ENCODE results near the gene GPR162.

Gene GPR162

DNA sequence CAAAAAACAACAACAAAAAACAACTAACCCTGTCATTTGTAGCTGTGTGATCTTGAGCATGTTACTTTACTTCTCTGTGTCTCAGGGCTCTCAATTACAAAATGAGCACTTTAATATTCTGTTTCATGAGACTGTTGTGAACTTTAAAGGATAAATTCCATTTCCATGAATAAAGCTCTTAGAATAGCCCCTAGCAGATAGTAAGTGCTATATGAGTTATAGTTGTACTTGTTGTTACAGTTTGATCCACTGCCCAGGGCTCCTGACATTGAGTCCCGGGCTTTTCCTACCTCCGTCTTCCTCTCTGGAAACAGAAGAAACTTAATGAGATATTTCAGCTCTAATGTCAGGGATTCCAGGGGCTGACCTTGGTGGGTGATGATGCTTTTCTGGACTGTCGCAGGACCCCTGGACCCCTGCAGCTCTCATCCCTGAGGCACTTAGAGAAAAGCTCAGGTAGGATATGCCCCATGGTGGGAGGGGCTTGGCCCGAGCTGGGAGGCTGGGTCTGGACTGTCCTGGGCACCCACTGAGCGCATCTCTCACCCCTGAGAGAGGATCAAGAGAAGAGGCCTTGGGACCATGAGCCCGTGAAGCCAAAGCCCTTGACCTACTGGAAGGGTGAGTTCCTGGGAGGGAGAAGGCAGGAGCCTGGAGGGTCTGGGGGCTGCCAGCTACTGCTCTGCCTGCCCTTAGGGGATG, 11.7 kb downstream of the GPR162 start:
- in situ Hi-C loops (cut with MboI; ENCODE audit: low sequenced_read_pairs): no loop called here

DNA sequence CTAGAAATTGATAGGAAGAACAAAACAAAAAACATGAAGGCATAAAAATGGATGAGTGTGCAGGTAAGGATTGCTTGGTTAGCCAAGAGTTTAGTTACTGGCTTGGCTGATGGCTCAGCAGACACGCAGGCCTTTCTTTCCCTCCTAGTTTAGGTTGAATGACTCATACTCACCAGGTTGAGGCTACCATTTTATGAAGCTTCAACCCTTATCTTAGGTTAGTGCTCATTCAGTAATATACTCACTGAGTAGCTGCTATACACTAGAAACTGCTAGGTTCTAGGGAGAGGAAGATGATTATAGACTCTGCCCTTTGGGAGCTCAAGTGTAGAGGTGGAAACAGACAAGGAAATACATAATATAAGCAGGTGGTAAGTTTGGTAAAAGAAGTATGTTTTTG, 12.6 kb downstream of the GPR162 start:
- in situ Hi-C loops (cut with MboI; ENCODE audit: low sequenced_read_pairs): no loop called here

DNA sequence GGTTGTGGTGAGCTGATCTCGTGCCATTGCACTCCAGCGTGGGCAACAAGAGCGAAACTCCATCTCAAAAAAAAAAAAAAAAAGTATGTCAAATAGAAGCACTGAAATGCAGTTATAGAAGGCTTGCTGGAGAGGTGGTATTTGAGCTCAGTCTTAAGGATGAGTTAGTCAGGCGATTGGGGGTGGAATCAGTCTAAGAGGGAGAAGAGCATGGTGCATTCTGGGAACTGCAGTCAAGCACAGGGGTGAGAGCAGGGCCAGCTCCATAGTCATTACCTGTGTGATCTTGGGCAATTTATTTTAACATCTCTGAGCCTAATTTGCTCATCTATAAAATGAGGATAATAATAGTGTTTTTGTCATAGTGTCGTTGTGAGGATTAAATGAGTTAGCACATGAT, 13.3 kb downstream of the GPR162 start:
- in situ Hi-C loops (cut with MboI; ENCODE audit: low sequenced_read_pairs): no loop called here

- in situ Hi-C loops (cut with MboI; ENCODE audit: low sequenced_read_pairs): no loop called here
Observed at GRCh38 chr12:6836851-6837250, 15.2 kb downstream of the GPR162 start.

DNA sequence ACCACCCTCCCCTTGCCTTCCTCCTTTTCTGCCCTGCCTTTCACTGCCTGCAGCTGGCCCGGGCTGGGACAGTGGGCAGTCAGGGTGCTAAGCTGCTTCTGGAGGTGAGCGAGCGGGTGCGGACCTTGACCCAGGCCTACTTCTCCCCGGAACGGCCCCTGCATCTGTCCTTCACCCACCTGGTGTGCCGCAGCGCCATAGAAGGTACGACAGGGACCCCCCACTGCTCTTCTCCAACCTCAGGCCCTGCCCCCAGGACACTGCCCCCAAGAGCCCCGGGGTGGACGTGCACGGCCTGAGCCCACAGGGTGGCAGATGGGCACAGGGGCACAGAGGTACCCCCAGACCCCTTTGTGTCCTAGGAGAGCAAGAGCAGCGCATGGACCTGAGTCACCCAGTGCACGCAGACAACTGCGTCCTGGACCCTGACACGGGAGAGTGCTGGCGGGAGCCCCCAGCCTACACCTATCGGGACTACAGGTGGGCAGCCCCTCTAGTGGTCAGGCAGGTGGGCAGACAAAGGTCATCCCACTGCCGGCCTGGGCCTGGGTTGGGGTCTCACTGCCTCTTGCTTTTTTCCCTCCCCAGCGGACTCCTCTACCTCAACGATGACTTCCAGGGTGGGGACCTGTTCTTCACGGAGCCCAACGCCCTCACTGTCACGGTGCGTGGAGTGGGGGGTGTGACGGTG, 15.9 kb downstream of the GPR162 start:
- in situ Hi-C loops (cut with MboI; ENCODE audit: low sequenced_read_pairs): no loop called here

- in situ Hi-C loops (cut with MboI; ENCODE audit: low sequenced_read_pairs): no loop called here
Observed at GRCh38 chr12:6838854-6839253, 17.2 kb downstream of the GPR162 start.

DNA sequence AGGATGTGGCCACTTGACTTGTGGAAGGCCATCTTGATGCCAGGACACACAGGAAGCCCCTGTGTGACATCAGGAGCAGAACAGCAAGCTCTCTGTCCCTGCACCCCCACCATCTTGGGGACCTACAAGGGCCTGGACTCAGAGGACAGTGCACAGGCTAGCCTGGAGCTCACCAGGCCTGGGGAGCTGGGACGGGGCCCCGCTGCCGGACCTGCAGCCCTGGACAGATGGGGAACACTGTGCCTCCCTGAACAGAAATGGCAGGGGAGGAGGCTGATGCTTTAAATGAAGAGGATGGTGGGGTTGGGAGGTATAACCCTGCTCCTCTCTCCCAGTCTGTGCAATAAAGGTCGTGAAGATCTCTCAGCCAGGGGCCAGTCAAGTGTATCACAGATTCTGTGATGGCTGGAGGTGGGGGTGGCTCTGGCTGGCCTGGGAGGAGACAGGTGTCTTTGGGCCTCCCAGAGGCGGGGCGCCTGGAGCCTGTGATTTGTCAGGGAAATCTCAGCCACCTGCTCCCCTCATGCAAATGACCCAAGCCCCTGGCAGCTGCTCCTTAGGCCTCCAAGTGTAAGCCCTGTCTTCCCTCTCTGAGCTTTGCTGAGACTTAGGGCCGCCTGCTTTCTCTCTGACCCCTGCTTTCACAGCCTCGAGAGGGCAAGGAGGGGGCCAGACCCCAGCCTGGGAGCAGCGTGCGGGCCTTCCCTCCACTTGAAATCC, 18.0 kb downstream of the GPR162 start:
- in situ Hi-C loops (cut with MboI; ENCODE audit: low sequenced_read_pairs): no loop called here

DNA sequence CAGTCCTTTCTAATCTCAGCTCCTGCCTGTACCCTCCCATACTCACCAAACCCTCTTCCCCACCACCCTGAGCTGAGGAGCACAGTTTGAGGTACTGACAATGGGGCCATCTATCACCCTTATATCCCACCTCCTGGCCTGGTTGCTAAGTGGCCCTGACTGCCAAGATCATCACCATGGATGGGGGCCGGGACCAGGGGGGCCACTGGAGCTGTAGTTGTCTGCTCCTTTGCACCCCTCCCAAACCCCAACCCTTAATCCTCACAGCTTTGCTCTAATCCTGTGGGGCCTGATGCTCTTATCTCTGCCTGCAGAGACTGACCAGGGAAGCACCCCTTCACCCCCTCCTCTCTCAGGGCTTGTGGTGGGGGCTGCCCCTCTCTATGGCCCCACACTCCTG, 18.7 kb downstream of the GPR162 start:
- in situ Hi-C loops (cut with MboI; ENCODE audit: low sequenced_read_pairs): no loop called here

- in situ Hi-C loops (cut with MboI; ENCODE audit: low sequenced_read_pairs): no loop called here
Observed at GRCh38 chr12:6840761-6841515, 19.3 kb downstream of the GPR162 start, which contains the start of gene GNB3. Gene GNB3 (plus strand): TSS chr12:6840925. CDS start chr12:6841288, 363 bp downstream.

- in situ Hi-C loops (cut with MboI; ENCODE audit: low sequenced_read_pairs): no loop called here
Observed at GRCh38 chr12:6842075-6842474, 20.5 kb downstream of the GPR162 start.

DNA sequence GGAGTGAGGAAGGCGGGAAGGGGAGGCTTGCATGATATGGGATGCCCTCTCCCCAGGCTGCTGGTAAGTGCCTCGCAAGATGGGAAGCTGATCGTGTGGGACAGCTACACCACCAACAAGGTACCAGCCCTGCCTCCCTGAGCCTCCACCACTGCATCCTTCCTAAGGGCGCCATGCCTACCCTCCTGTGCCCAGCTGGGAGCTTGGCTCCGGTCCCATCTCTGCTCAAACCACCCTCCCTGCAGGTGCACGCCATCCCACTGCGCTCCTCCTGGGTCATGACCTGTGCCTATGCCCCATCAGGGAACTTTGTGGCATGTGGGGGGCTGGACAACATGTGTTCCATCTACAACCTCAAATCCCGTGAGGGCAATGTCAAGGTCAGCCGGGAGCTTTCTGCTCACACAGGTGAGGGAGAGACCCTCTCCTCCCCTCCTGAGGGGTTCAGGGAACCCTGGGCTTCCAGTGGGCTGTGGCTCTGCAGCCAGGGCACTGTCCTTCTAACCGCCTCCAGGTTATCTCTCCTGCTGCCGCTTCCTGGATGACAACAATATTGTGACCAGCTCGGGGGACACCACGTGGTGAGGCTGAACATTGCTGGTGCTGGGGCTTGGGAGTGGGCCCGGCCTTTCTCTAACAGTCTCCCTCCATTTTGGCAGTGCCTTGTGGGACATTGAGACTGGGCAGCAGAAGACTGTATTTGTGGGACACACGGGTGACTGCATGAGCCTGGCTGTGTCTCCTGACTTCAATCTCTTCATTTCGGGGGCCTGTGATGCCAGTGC, 21.7 kb downstream of the GPR162 start:
- in situ Hi-C loops (cut with MboI; ENCODE audit: low sequenced_read_pairs): no loop called here

DNA sequence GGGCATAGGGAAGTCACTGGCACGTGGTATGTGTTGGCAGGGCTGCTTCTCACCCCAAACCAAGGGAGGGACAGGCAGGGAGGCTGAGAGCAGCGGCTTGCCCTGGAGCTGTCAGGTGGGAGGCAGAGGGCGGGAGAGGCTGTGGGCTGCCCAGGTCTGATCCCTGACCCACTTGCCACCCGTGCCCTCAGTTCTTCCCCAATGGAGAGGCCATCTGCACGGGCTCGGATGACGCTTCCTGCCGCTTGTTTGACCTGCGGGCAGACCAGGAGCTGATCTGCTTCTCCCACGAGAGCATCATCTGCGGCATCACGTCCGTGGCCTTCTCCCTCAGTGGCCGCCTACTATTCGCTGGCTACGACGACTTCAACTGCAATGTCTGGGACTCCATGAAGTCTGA, 23.8 kb downstream of the GPR162 start:
- in situ Hi-C loops (cut with MboI; ENCODE audit: low sequenced_read_pairs): no loop called here

- in situ Hi-C loops (cut with MboI; ENCODE audit: low sequenced_read_pairs): no loop called here
Observed at GRCh38 chr12:6846316-6846869, 24.8 kb downstream of the GPR162 start.

GRCh38 chr12:6847676-6848075, 26.1 kb downstream of the GPR162 start:
- in situ Hi-C loops (cut with MboI; ENCODE audit: low sequenced_read_pairs): no loop called here

DNA sequence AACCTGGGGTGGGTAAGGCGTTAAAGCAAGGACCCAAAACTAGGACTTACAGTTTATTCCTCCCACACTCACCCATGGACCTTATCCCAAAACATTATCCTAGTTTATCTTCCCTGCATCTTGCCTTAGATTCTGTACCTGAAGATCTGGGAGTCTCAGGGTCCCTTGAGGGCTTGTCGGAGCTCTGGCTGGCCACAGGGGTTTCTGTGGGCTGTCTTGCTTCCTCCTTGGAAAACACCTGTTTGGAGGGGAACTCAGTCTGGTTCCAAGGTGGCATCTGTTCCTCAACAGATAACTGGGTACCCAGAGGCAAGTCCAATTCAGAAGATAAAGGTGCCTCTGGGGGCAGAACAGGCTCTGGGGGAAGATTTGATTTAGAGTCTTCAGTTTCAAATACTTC, 27.8 kb downstream of the GPR162 start:
- in situ Hi-C loops (cut with MboI; ENCODE audit: low sequenced_read_pairs): no loop called here

DNA sequence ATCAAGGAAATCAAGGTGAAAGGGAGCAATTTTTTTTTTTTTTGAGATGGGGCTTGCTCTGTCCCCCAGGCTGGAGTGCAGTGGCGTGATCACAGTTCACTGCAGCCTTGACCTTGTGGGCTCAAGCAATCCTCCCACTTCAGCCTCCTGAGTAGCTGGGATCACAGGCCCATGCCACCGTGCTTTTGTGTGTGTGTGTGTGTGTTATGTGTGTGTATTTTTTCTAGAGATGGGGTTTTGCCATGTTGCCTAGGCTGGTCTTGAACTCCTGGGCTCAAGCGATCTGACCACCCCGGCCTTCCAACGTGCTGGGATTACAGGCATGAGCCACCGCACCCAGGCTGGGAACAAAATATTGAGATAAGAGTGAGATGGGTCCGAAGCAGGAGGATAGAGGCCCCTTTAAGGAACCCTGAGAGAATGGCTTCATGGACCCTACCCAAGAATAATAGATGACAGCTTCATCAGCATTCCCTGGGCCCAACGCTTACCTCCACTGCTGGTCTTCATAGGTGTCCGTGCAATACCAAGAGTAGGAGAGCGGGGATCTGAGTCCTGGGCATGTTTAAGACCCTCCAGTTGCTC, 28.4 kb downstream of the GPR162 start:
- in situ Hi-C loops (cut with MboI; ENCODE audit: low sequenced_read_pairs): no loop called here

GRCh38 chr12:6850796-6851152, 29.2 kb downstream of the GPR162 start:
- in situ Hi-C loops (cut with MboI; ENCODE audit: low sequenced_read_pairs): no loop called here

- in situ Hi-C loops (cut with MboI; ENCODE audit: low sequenced_read_pairs): no loop called here
Observed at GRCh38 chr12:6851153-6851920, 29.7 kb downstream of the GPR162 start, which contains the start of gene CDCA3. Gene CDCA3 (minus strand): TSS chr12:6851286. CDS start chr12:6850952, 334 bp downstream.
